ENCODE results near the gene GRAMD2A.
"Not testable (repeated sequence)": the region's sequence is repeated elsewhere in the genome, so short reads cannot be mapped to it uniquely, and the experiment has no call there.

Gene GRAMD2A

GRCh38 chr15:72184165-72184811 lies 13.3 kb downstream of the GRAMD2A start:
- no peak for DNase-seq (ENCODE audit: low read depth in 2 of 2)

- DNase-seq (ENCODE audit: low read depth in 2 of 2) = no peak
Measured at GRCh38 chr15:72183781-72184164, 13.8 kb downstream of the GRAMD2A start.

- DNase-seq (ENCODE audit: low read depth in 2 of 2) = no peak
Measured at GRCh38 chr15:72182673-72183072, 14.9 kb downstream of the GRAMD2A start.

- DNase-seq (ENCODE audit: low read depth in 2 of 2) = no peak
Measured at GRCh38 chr15:72182244-72182643, 15.3 kb downstream of the GRAMD2A start.

GRCh38 chr15:72180761-72181324 lies 16.7 kb downstream of the GRAMD2A start:
- DNase-seq (ENCODE audit: low read depth in 2 of 2) = no peak

- no peak for DNase-seq (ENCODE audit: low read depth in 2 of 2)
Measured at GRCh38 chr15:72179950-72180581, 17.5 kb downstream of the GRAMD2A start.

- DNase-seq (ENCODE audit: low read depth in 2 of 2) = no peak
Measured at GRCh38 chr15:72178976-72179585, 18.5 kb downstream of the GRAMD2A start.

GRCh38 chr15:72176743-72177142 lies 20.8 kb downstream of the GRAMD2A start:
- DNase-seq (ENCODE audit: low read depth in 2 of 2) = no peak

- DNase-seq (ENCODE audit: low read depth in 2 of 2) = no peak
Measured at GRCh38 chr15:72176159-72176558, 21.4 kb downstream of the GRAMD2A start.

GRCh38 chr15:72175186-72176044 lies 22.2 kb downstream of the GRAMD2A start:
- DNase-seq (ENCODE audit: low read depth in 2 of 2) = no peak

- DNase-seq (ENCODE audit: low read depth in 2 of 2) = no peak
Measured at GRCh38 chr15:72174551-72175165, 22.9 kb downstream of the GRAMD2A start.

- DNase-seq (ENCODE audit: low read depth in 2 of 2) = no peak
Measured at GRCh38 chr15:72173864-72174550, 23.6 kb downstream of the GRAMD2A start.

- no peak for DNase-seq (ENCODE audit: low read depth in 2 of 2)
Measured at GRCh38 chr15:72173401-72173800, 24.2 kb downstream of the GRAMD2A start.

GRCh38 chr15:72172796-72173195 lies 24.8 kb downstream of the GRAMD2A start:
- DNase-seq (ENCODE audit: low read depth in 2 of 2) = no peak

GRCh38 chr15:72171978-72172377 lies 25.6 kb downstream of the GRAMD2A start:
- not testable (repeated sequence) for DNase-seq (ENCODE audit: low read depth in 2 of 2)

- DNase-seq (ENCODE audit: low read depth in 2 of 2) = no peak
Measured at GRCh38 chr15:72170691-72171090, 26.9 kb downstream of the GRAMD2A start.

GRCh38 chr15:72169921-72170611 lies 27.5 kb downstream of the GRAMD2A start:
- DNase-seq (ENCODE audit: low read depth in 2 of 2) = no peak

- DNase-seq (ENCODE audit: low read depth in 2 of 2) = no peak
Measured at GRCh38 chr15:72169236-72169920, 28.2 kb downstream of the GRAMD2A start.

GRCh38 chr15:72168808-72169190 lies 28.8 kb downstream of the GRAMD2A start:
- DNase-seq (ENCODE audit: low read depth in 2 of 2) = no peak
